NCI-H748 (cell line): ENCODE results near the gene CD247.

Experiments
- DNase-seq: peaks from one replicate; lab custom pipeline; 2025; ENCODE audit not compliant: unreplicated experiment; lab: John Stamatoyannopoulos, UW

Gene CD247

GRCh38 chr1:167419245-167419644, 99.1 kb downstream of the CD247 start:
- DNase-seq, result no peak

GRCh38 chr1:167418391-167418790, 99.9 kb downstream of the CD247 start:
- DNase-seq, result no peak

- DNase-seq, result no peak
Observed at GRCh38 chr1:167416506-167416905, 101.8 kb downstream of the CD247 start.

GRCh38 chr1:167413328-167413727, 105.0 kb downstream of the CD247 start:
- DNase-seq, result no peak

- DNase-seq, result no peak
Observed at GRCh38 chr1:167412920-167413319, 105.4 kb downstream of the CD247 start.

GRCh38 chr1:167412072-167412471, 106.3 kb downstream of the CD247 start:
- no peak for DNase-seq

GRCh38 chr1:167409183-167409582, 109.1 kb downstream of the CD247 start:
- peak; percentile 21 for DNase-seq

- DNase-seq, result no peak
Observed at GRCh38 chr1:167408355-167408754, 110.0 kb downstream of the CD247 start.

- DNase-seq, result no peak
Observed at GRCh38 chr1:167404908-167405307, 113.4 kb downstream of the CD247 start.

GRCh38 chr1:167404161-167404888, 114.0 kb downstream of the CD247 start:
- DNase-seq, result no peak

GRCh38 chr1:167401260-167401873, 117.0 kb downstream of the CD247 start:
- DNase-seq, result peak; percentile 51

GRCh38 chr1:167400359-167400953, 117.9 kb downstream of the CD247 start:
- DNase-seq, result no peak

- DNase-seq, result no peak
Observed at GRCh38 chr1:167392200-167392696, 126.1 kb downstream of the CD247 start.

GRCh38 chr1:167388976-167389375, 129.4 kb downstream of the CD247 start:
- DNase-seq, result no peak

- no peak for DNase-seq
Observed at GRCh38 chr1:167387251-167387910, 130.9 kb downstream of the CD247 start.
